Stimulated activated naive CD8-positive, alpha-beta T cell treated with anti-CD3 and anti-CD28 coated beads, Interleukin-15, amount 100 ng/mL, for 72 hours (primary cell): ENCODE measurements around the gene UVSSA.
A peak's percentile ranks its signal among the peaks of the same experiment; 100 is the strongest.
"Not testable (repeated sequence)": the region's sequence is repeated elsewhere in the genome, so short reads cannot be mapped to it uniquely, and the experiment has no call there.

Source experiments
- ATAC-seq: fragments of 150-1000 bp; cut with Tn5 transposase; 2 replicates; pipeline ENCODE4 v1.10.0; 2021; ENCODE audit warnings: mild to moderate bottlenecking, moderate library complexity
- DNase-seq, 2 donors: peaks; one replicate each; pipeline ENCODE4 v3.0.0; 2021 to 2022
- H3K27ac Mint-ChIP-seq, 2 donors: one replicate each; pipeline ENCODE4 v1.8.0; 2022; ENCODE audit warnings: mild to moderate bottlenecking in 2 of 2, mixed read lengths in 2 of 2, moderate library complexity in 2 of 2
- H3K27me3 Mint-ChIP-seq: one replicate; pipeline ENCODE4 v1.8.0; 2022; ENCODE audit warnings: mixed read lengths
- H3K4me1 Mint-ChIP-seq: one replicate; pipeline ENCODE4 v1.8.0; 2022; ENCODE audit warnings: mild to moderate bottlenecking, mixed read lengths
- H3K4me3 Mint-ChIP-seq, 2 donors: one replicate each; pipeline ENCODE4 v1.8.0; 2022; ENCODE audit warnings: mild to moderate bottlenecking in 2 of 2, mixed read lengths in 2 of 2, moderate library complexity in 1 of 2
- H3K9me3 Mint-ChIP-seq, 2 donors: one replicate each; pipeline ENCODE4 v1.8.0; 2022; ENCODE audit warnings: mixed read lengths in 2 of 2

Gene UVSSA

GRCh38 chr4:1369479-1370079 is 22.6 kb downstream of the UVSSA start:
- ATAC-seq, result no peak
- H3K4me1 Mint-ChIP-seq, result peaks cover 11% of the 10 kb centered on the region
- no peak overlapping the region for H3K4me3 Mint-ChIP-seq
- DNase-seq, result no peak
- no peaks in the 10 kb centered on the region for H3K9me3 Mint-ChIP-seq
- H3K27ac Mint-ChIP-seq, result no peak overlapping the region
- no peaks in the 10 kb centered on the region for H3K27me3 Mint-ChIP-seq

- peaks cover 6% of the 10 kb centered on the region for H3K4me1 Mint-ChIP-seq
- H3K4me3 Mint-ChIP-seq, result no peak overlapping the region
- H3K27ac Mint-ChIP-seq, result no peak overlapping the region
- ATAC-seq (no peak), DNase-seq (no peak)
- no peaks in the 10 kb centered on the region for H3K9me3 Mint-ChIP-seq
- H3K27me3 Mint-ChIP-seq, result no peaks in the 10 kb centered on the region
These were observed 23.5 kb downstream of the UVSSA start for GRCh38 chr4:1370321-1371124.

GRCh38 chr4:1371176-1372165 is 24.5 kb downstream of the UVSSA start:
- Mint-ChIP-seq H3K27ac (peak overlapping the region in 1 of 2 donors; percentile 83), H3K9me3 (no peaks in the 10 kb centered on the region), H3K4me1 (no peaks in the 10 kb centered on the region), H3K4me3 (no peak overlapping the region), H3K27me3 (no peaks in the 10 kb centered on the region)
- DNase-seq, result no peak
- no peak for ATAC-seq

GRCh38 chr4:1372576-1372975 is 25.6 kb downstream of the UVSSA start:
- H3K9me3 Mint-ChIP-seq, DNase-seq, ATAC-seq, H3K4me3 Mint-ChIP-seq, H3K27ac Mint-ChIP-seq, H3K27me3 Mint-ChIP-seq, H3K4me1 Mint-ChIP-seq: not testable (repeated sequence)

- Mint-ChIP-seq H3K27ac (peak overlapping the region; percentile 62 to 74), H3K9me3 (no peaks in the 10 kb centered on the region), H3K4me1 (no peaks in the 10 kb centered on the region), H3K27me3 (no peaks in the 10 kb centered on the region), H3K4me3 (no peak overlapping the region)
- no peak for DNase-seq
- no peak for ATAC-seq
These were observed 27.1 kb downstream of the UVSSA start for GRCh38 chr4:1373892-1374705.

GRCh38 chr4:1374706-1375045 is 27.7 kb downstream of the UVSSA start:
- H3K27me3 Mint-ChIP-seq, result no peaks in the 10 kb centered on the region
- no peak for ATAC-seq
- H3K27ac Mint-ChIP-seq, result peak overlapping the region in 1 of 2 donors; percentile 74
- no peaks in the 10 kb centered on the region for H3K9me3 Mint-ChIP-seq
- no peak for DNase-seq
- H3K4me3 Mint-ChIP-seq, result no peak overlapping the region
- H3K4me1 Mint-ChIP-seq, result no peaks in the 10 kb centered on the region

GRCh38 chr4:1375051-1375721 is 28.2 kb downstream of the UVSSA start:
- H3K9me3 Mint-ChIP-seq, result no peaks in the 10 kb centered on the region
- H3K27me3 Mint-ChIP-seq, result no peaks in the 10 kb centered on the region
- H3K4me1 Mint-ChIP-seq, result no peaks in the 10 kb centered on the region
- no peak overlapping the region for H3K4me3 Mint-ChIP-seq
- ATAC-seq, result no peak
- H3K27ac Mint-ChIP-seq, result peak overlapping the region in 1 of 2 donors; percentile 59
- DNase-seq, result no peak

GRCh38 chr4:1375761-1376322 is 28.8 kb downstream of the UVSSA start:
- no peak overlapping the region for H3K27ac Mint-ChIP-seq
- no peak for ATAC-seq
- H3K4me1 Mint-ChIP-seq, result no peaks in the 10 kb centered on the region
- H3K4me3 Mint-ChIP-seq, result no peak overlapping the region
- no peaks in the 10 kb centered on the region for H3K27me3 Mint-ChIP-seq
- H3K9me3 Mint-ChIP-seq, result no peaks in the 10 kb centered on the region
- DNase-seq, result no peak

- H3K27me3 Mint-ChIP-seq, result no peaks in the 10 kb centered on the region
- H3K9me3 Mint-ChIP-seq, result no peaks in the 10 kb centered on the region
- ATAC-seq (no peak), DNase-seq (no peak)
- no peak overlapping the region for H3K27ac Mint-ChIP-seq
- H3K4me1 Mint-ChIP-seq, result no peaks in the 10 kb centered on the region
- H3K4me3 Mint-ChIP-seq, result no peak overlapping the region
These were observed 29.4 kb downstream of the UVSSA start for GRCh38 chr4:1376391-1376840.

- DNase-seq (no peak), ATAC-seq (no peak)
- H3K27ac Mint-ChIP-seq, result peak overlapping the region; percentile 46 to 67
- H3K9me3 Mint-ChIP-seq, result no peaks in the 10 kb centered on the region
- H3K4me1 Mint-ChIP-seq, result no peaks in the 10 kb centered on the region
- no peaks in the 10 kb centered on the region for H3K27me3 Mint-ChIP-seq
- no peak overlapping the region for H3K4me3 Mint-ChIP-seq
These were observed 30.0 kb downstream of the UVSSA start for GRCh38 chr4:1376841-1377605.

- no peak for ATAC-seq
- H3K27ac Mint-ChIP-seq, result no peak overlapping the region
- no peak for DNase-seq
- no peaks in the 10 kb centered on the region for H3K27me3 Mint-ChIP-seq
- H3K9me3 Mint-ChIP-seq, result no peaks in the 10 kb centered on the region
- H3K4me3 Mint-ChIP-seq, result no peak overlapping the region
- H3K4me1 Mint-ChIP-seq, result no peaks in the 10 kb centered on the region
These were observed 30.7 kb downstream of the UVSSA start for GRCh38 chr4:1377606-1378261.

- no peaks in the 10 kb centered on the region for H3K9me3 Mint-ChIP-seq
- H3K27me3 Mint-ChIP-seq, result no peaks in the 10 kb centered on the region
- DNase-seq (no peak), ATAC-seq (no peak)
- H3K27ac Mint-ChIP-seq, result no peak overlapping the region
- H3K4me3 Mint-ChIP-seq, result no peak overlapping the region
- no peaks in the 10 kb centered on the region for H3K4me1 Mint-ChIP-seq
These were observed 31.7 kb downstream of the UVSSA start for GRCh38 chr4:1378559-1379231.

- Mint-ChIP-seq H3K4me1 (no peaks in the 10 kb centered on the region), H3K27ac (no peak overlapping the region), H3K4me3 (no peak overlapping the region), H3K27me3 (no peaks in the 10 kb centered on the region), H3K9me3 (no peaks in the 10 kb centered on the region)
- ATAC-seq (no peak), DNase-seq (no peak)
These were observed 32.4 kb downstream of the UVSSA start for GRCh38 chr4:1379351-1379781.
